GM18873 (cell line): Measurements from ENCODE around the gene SSTR4.
"Not testable (repeated sequence)": the region's sequence is repeated elsewhere in the genome, so short reads cannot be mapped to it uniquely, and the experiment has no call there.

ENCODE experiments used
- ATAC-seq: cut with Tn5 transposase; IDR thresholded peaks from one replicate; pipeline ENCODE4 v1.9.1; 2021; ENCODE audit warnings: mild to moderate bottlenecking, moderate library complexity, moderate number of reproducible peaks; ENCODE audit not compliant: unreplicated experiment, low FRiP score

SSTR4 gene

DNA sequence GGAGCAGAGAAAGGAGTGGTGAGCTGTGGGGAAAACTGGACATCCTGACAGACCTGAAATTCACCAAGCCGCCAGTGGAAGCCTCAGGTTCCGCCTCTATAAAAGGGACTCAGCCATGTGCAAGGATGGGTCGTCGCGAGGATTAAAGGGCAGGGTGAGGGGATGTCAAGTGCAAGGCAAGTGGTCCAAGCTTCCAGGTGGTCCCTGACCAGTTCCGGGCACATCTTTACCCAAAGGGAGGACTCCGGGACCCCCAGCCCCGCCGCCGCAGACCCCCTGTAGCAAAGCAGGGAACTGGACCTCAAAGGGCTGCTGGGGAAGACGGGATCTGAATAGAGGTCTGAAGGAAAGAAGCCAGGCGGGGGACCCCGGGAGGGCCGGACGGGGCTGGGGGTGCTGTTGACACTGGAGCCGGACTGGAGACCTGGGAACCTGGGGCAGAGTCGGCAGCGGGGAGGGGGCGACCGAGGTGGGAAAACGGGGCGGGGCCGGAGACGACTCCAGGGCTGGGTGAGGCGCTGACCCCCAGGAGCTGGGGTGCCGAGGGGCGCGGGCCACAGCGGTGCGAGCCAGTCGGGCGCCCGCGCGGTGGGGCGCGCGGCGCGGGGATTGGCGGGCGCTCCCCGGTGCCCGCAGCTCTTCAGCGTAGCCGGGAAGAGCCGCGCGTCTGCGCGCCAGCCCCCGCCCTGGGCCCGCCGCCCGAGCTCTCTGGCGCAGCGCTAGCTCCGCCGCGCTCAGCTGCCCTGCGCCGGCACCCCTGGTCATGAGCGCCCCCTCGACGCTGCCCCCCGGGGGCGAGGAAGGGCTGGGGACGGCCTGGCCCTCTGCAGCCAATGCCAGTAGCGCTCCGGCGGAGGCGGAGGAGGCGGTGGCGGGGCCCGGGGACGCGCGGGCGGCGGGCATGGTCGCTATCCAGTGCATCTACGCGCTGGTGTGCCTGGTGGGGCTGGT, at the start of gene SSTR4:
TSS of gene SSTR4 (plus strand) at position 592 of the 951 bp plus-strand sequence. CDS start at position 764, 172 bp downstream.
- ATAC-seq: no peak

GRCh38 chr20:22986601-22987000, 48.5 kb upstream of the SSTR4 start:
- ATAC-seq: no peak

GRCh38 chr20:22991424-22991823, 43.7 kb upstream of the SSTR4 start:
- ATAC-seq: not testable (repeated sequence)

- no peak for ATAC-seq
Observed at GRCh38 chr20:22993823-22994222, 41.3 kb upstream of the SSTR4 start.

DNA sequence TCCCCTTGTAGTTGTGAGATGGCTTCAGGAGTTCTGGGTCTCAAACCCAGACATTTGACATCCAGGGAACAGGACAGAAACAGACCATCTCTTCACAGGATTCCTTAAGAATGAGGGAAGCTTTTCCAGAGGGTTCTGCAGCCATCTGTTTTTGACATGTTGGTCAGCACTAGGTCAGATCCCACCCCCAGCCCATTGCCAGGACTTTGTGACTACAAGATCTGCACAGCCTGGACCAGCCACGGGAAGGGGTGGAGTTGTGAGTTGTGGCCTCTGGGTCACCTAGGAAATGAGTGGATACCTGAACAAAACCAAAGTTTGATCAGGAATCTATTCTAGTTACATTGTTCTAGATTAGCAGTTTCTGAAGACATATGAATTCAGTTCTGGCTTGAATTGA, 39.2 kb upstream of the SSTR4 start:
- ATAC-seq: no peak

DNA sequence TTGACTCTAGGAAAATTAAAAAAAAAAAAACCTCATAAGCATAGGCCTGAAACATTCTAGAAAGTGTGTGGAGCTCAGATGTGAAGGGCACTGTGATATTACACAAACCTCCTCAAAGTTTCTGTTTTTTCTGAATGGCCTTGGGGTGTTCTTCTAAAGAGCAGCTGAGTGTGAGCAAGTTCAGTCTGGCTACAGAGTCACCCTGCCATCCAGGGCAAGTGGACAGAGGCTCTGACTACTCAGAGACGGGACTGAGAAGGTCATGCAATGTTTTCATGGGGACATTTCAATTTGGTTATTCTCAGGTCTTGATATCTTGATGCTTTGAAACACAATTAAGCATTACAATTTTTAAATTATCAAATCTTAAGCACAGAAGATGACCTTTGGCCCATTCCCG, 36.6 kb upstream of the SSTR4 start:
- ATAC-seq: no peak

- no peak for ATAC-seq
Observed at GRCh38 chr20:22999756-23000155, 35.4 kb upstream of the SSTR4 start.

- ATAC-seq: no peak
Observed at GRCh38 chr20:23000232-23000947, 34.7 kb upstream of the SSTR4 start.

DNA sequence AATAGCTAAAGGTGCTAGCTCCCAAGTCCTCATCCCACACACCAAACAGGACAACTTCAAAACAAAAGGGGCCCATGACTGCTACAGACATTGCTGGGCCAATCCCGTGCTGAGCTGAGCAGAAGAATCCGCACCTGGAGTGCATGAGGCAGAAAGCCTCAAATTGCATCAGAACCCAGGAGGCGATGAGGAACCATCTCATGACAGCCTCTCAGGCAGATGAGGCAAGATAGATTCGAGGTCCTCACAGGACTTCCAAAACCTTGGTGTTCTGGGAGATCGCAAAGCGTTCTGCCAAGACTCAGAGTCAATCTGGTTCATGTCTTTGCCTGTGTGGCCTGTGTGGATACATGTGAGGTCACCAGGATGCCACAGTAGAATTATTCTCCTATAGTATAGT, 32.8 kb upstream of the SSTR4 start:
- ATAC-seq: no peak

DNA sequence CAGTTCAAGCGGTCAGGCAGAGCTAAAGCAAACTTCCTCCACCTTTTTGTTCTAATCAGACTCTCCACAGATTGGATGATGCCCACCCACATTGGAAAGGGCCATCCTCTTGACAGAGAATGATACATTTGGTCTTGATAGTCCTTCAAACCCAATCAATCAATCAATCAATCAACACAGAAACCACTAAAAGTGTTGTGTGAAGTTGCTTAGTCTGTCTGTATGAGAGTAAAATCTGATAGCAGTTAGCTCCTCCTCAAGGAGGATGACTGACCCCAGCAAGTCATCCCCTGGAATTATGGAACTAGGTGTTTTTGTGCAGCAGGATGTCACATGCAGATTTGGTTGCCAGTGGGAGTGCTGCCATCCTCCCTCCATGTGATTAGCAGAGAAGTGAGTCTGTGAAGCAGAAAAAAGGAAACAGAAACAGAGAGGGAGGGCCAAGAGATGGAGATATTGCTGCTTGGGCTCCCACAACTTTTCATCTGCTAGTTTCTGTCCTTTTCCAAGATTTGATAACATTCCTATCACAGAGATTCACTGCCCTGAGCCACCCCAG, 32.0 kb upstream of the SSTR4 start:
- no peak for ATAC-seq

GRCh38 chr20:23003881-23004460, 31.1 kb upstream of the SSTR4 start:
- no peak for ATAC-seq

- no peak for ATAC-seq
Observed at GRCh38 chr20:23005776-23006175, 29.3 kb upstream of the SSTR4 start.

DNA sequence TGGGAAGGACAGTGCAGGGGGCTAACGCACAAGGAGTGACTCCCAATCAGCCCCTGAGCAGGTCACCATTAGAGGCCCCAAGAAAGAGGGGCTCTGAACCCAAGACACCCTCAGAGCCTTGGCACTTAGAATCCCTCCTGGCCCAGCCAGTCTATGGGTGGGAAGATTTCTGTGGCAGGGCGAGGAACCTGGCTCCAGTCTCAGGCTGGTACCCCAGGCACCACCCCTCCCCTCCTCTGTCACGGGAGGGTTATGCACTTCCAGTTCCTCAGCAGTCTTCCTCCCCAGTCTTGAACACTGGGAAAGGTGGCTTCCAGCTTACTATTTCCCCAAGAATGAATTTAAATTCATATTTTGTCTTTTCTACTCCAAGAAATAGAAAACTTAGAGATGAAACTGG, 27.6 kb upstream of the SSTR4 start:
- no peak for ATAC-seq

GRCh38 chr20:23007886-23008655, 27.0 kb upstream of the SSTR4 start:
- no peak for ATAC-seq

DNA sequence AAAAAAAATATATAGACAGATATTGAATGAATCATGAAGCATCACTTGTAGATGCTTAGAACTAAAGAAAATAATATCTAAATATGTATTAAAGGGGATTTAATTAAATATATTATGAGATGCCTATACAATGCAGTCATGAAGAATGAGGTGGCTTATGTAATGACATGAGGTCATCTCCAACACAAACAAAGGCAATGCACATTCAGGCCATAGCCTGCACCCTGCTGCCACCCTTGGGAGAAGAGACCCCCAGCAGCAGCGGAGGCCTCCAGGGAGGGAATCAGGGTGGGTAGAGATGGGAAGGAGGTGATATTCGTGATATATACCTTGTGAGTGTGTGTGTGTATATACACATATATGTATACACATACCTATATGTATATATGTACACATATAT, 26.4 kb upstream of the SSTR4 start:
- ATAC-seq: no peak

GRCh38 chr20:23009636-23010035, 25.5 kb upstream of the SSTR4 start:
- no peak for ATAC-seq

GRCh38 chr20:23010096-23010495, 25.0 kb upstream of the SSTR4 start:
- no peak for ATAC-seq

- no peak for ATAC-seq
Observed at GRCh38 chr20:23011008-23011721, 23.9 kb upstream of the SSTR4 start.

- no peak for ATAC-seq
Observed at GRCh38 chr20:23013429-23013828, 21.7 kb upstream of the SSTR4 start.

GRCh38 chr20:23017516-23017915, 17.6 kb upstream of the SSTR4 start:
- ATAC-seq: no peak
